Neural progenitor cell (in vitro differentiated cells): ENCODE results near the gene CDH3. TPM values are rescaled to one million over a fixed set of nuclear protein-coding genes. Genes with fewer than 3 reads are reported as not detected.

Source experiments
- DNase-seq: peaks from one replicate; pipeline ENCODE4 v3.0.0-alpha.2; 2016; ENCODE audit warnings: low spot score
- H2AFZ ChIP-seq: fragments of 200-600 bp; sonication (generic); replicated peaks from 2 replicates; pipeline ENCODE4 v1.6.1; 2016; ENCODE audit warnings: antibody characterized with exemption
- H3F3A ChIP-seq: fragments of 200-600 bp; sonication (generic); 2 replicates; pipeline ENCODE4 v1.6.1; 2016; ENCODE audit warnings: antibody characterized with exemption, low read depth
- H3K27ac ChIP-seq: fragments of 200-600 bp; sonication (generic); 2 replicates; pipeline ENCODE4 v1.5.1; 2016; ENCODE audit warnings: mild to moderate bottlenecking
- H3K27me3 ChIP-seq: fragments of 200-600 bp; sonication (generic); 2 replicates; pipeline ENCODE4 v1.6.1; 2016; ENCODE audit warnings: mild to moderate bottlenecking, moderate library complexity
- H3K36me3 ChIP-seq: fragments of 200-600 bp; sonication (generic); 2 replicates; pipeline ENCODE4 v1.5.1; 2016
- H3K4me1 ChIP-seq: fragments of 200-600 bp; sonication (generic); 2 replicates; pipeline ENCODE4 v1.6.1; 2016; ENCODE audit warnings: mixed run types
- H3K4me2 ChIP-seq: fragments of 200-600 bp; sonication (generic); 2 replicates; pipeline ENCODE4 v1.6.1; 2016
- H3K4me3 ChIP-seq: fragments of 200-600 bp; sonication (generic); 2 replicates; pipeline ENCODE4 v1.5.1; 2016
- H3K79me2 ChIP-seq: fragments of 200-600 bp; sonication (generic); 2 replicates; pipeline ENCODE4 v1.6.1; 2016; ENCODE audit warnings: low read depth
- H3K9ac ChIP-seq: fragments of 200-600 bp; sonication (generic); 2 replicates; pipeline ENCODE4 v1.6.1; 2016
- H3K9me3 ChIP-seq: fragments of 200-600 bp; sonication (generic); 2 replicates; pipeline ENCODE4 v1.5.1; 2016; ENCODE audit warnings: low read depth
- H4K20me1 ChIP-seq: fragments of 200-600 bp; sonication (generic); 2 replicates; pipeline ENCODE4 v1.6.1; 2016; ENCODE audit warnings: low read depth
- H3K27ac Mint-ChIP-seq: 3 replicates; pipeline ENCODE4 v1.8.0; 2021; ENCODE audit warnings: mixed read lengths
- H3K27me3 Mint-ChIP-seq: 2 replicates; pipeline ENCODE4 v1.8.0; 2022; ENCODE audit warnings: low read depth, mild to moderate bottlenecking, inconsistent platforms, moderate library complexity, mixed read lengths; ENCODE audit not compliant: insufficient read depth
- H3K36me3 Mint-ChIP-seq: 3 replicates; pipeline ENCODE4 v1.8.0; 2021; ENCODE audit warnings: mixed read lengths
- H3K4me1 Mint-ChIP-seq: 3 replicates; pipeline ENCODE4 v1.8.0; 2021; ENCODE audit warnings: mixed read lengths
- H3K4me3 Mint-ChIP-seq: 3 replicates; pipeline ENCODE4 v1.8.0; 2021; ENCODE audit warnings: mild to moderate bottlenecking, moderate library complexity, mixed read lengths
- H3K9me3 Mint-ChIP-seq: 3 replicates; pipeline ENCODE4 v1.8.0; 2020; ENCODE audit warnings: mixed read lengths
- CTCF ChIP-seq: fragments of 200-600 bp; sonication (generic); IDR thresholded peaks from 2 replicates; pipeline ENCODE4 v1.5.1; 2017; ENCODE audit warnings: antibody characterized with exemption, mild to moderate bottlenecking
- EZH2 ChIP-seq: fragments of 200-600 bp; sonication (generic); IDR thresholded peaks from 2 replicates; pipeline ENCODE4 v1.6.1; 2017; ENCODE audit warnings: antibody characterized with exemption, mild to moderate bottlenecking, moderate library complexity
- EZH2phosphoT487 ChIP-seq: fragments of 200-600 bp; sonication (generic); IDR thresholded peaks from 2 replicates; pipeline ENCODE4 v1.6.1; 2017; ENCODE audit warnings: antibody characterized with exemption
- total RNA-seq: library from RNA; depleted of rRNA; stranded (reverse); fragments of >200 nt; gene quantifications from 2 replicates; pipeline ENCODE4 v1.2.3, GENCODE V29; 2015; ENCODE audit warnings: low replicate concordance

CDH3 gene
- total RNA-seq, 1 donor from 2014 or later: 3.9 TPM

- no peaks in the 10 kb centered on the region for H3K79me2 ChIP-seq
Observed at GRCh38 chr16:68717684-68718083, 72.6 kb downstream of the CDH3 start.

GRCh38 chr16:68718590-68718989 is 73.5 kb downstream of the CDH3 start:
- H2AFZ ChIP-seq: no peak overlapping the region
- TF ChIP-seq EZH2phosphoT487 (no peak), CTCF (no peak), EZH2 (no peak)
- no peak for DNase-seq
- no peaks in the 10 kb centered on the region for H4K20me1 ChIP-seq
- no peak overlapping the region for H3K9ac ChIP-seq
- no peaks in the 10 kb centered on the region for H3K9me3 ChIP-seq
- Mint-ChIP-seq H3K9me3 (peaks cover 4% of the 10 kb centered on the region), H3K4me3 (no peak overlapping the region), H3K4me1 (peaks cover 6% of the 10 kb centered on the region), H3K27ac (no peak overlapping the region), H3K27me3 (no peaks in the 10 kb centered on the region), H3K36me3 (no peaks in the 10 kb centered on the region)
- H3K79me2 ChIP-seq: no peaks in the 10 kb centered on the region
- H3K4me3 ChIP-seq: no peak overlapping the region
- no peaks in the 10 kb centered on the region for H3K4me1 ChIP-seq
- no peaks in the 10 kb centered on the region for H3K27me3 ChIP-seq
- H3K27ac ChIP-seq: no peak overlapping the region
- H3K36me3 ChIP-seq: no peaks in the 10 kb centered on the region
- no peaks in the 10 kb centered on the region for H3F3A ChIP-seq
- no peak overlapping the region for H3K4me2 ChIP-seq

More at GRCh38 chr16:68717684-68718083, 72.6 kb downstream of the CDH3 start:
- H3K9ac ChIP-seq: no peak overlapping the region
- no peaks in the 10 kb centered on the region for H3K9me3 ChIP-seq
- no peak overlapping the region for H3K4me3 ChIP-seq
- Mint-ChIP-seq H3K36me3 (no peaks in the 10 kb centered on the region), H3K4me3 (no peak overlapping the region), H3K27ac (no peak overlapping the region), H3K27me3 (no peaks in the 10 kb centered on the region), H3K4me1 (peaks cover 14% of the 10 kb centered on the region), H3K9me3 (peaks cover 4% of the 10 kb centered on the region)
- no peak for DNase-seq
- H4K20me1 ChIP-seq: no peaks in the 10 kb centered on the region
- H3K27ac ChIP-seq: no peak overlapping the region
- H3K27me3 ChIP-seq: no peaks in the 10 kb centered on the region
- H3K4me2 ChIP-seq: no peak overlapping the region
- no peak overlapping the region for H2AFZ ChIP-seq
- no peaks in the 10 kb centered on the region for H3K36me3 ChIP-seq
- TF ChIP-seq EZH2phosphoT487 (no peak), CTCF (no peak), EZH2 (no peak)
- no peaks in the 10 kb centered on the region for H3K4me1 ChIP-seq
- H3F3A ChIP-seq: no peaks in the 10 kb centered on the region

- no peaks in the 10 kb centered on the region for H3F3A ChIP-seq
- H3K27ac ChIP-seq: no peak overlapping the region
- H3K4me3 ChIP-seq: no peak overlapping the region
- no peaks in the 10 kb centered on the region for H3K36me3 ChIP-seq
- H3K4me2 ChIP-seq: no peak overlapping the region
- no peaks in the 10 kb centered on the region for H3K79me2 ChIP-seq
- no peaks in the 10 kb centered on the region for H3K36me3 Mint-ChIP-seq
- no peak overlapping the region for H3K4me3 Mint-ChIP-seq
- peaks cover 5% of the 10 kb centered on the region for H3K4me1 Mint-ChIP-seq
- TF ChIP-seq EZH2: no peak
- TF ChIP-seq CTCF: no peak
- TF ChIP-seq EZH2phosphoT487: no peak
- no peaks in the 10 kb centered on the region for H3K27me3 Mint-ChIP-seq
- H3K9me3 Mint-ChIP-seq: peaks cover 4% of the 10 kb centered on the region
- no peak overlapping the region for H2AFZ ChIP-seq
- H3K27ac Mint-ChIP-seq: no peak overlapping the region
- H3K27me3 ChIP-seq: no peaks in the 10 kb centered on the region
- H3K9me3 ChIP-seq: no peaks in the 10 kb centered on the region
- no peak for DNase-seq
- no peaks in the 10 kb centered on the region for H3K4me1 ChIP-seq
- H4K20me1 ChIP-seq: no peaks in the 10 kb centered on the region
- no peak overlapping the region for H3K9ac ChIP-seq
Observed at GRCh38 chr16:68719993-68720489, 74.9 kb downstream of the CDH3 start.
